ENCODE measurements around the gene GCDH.

GCDH gene

DNA sequence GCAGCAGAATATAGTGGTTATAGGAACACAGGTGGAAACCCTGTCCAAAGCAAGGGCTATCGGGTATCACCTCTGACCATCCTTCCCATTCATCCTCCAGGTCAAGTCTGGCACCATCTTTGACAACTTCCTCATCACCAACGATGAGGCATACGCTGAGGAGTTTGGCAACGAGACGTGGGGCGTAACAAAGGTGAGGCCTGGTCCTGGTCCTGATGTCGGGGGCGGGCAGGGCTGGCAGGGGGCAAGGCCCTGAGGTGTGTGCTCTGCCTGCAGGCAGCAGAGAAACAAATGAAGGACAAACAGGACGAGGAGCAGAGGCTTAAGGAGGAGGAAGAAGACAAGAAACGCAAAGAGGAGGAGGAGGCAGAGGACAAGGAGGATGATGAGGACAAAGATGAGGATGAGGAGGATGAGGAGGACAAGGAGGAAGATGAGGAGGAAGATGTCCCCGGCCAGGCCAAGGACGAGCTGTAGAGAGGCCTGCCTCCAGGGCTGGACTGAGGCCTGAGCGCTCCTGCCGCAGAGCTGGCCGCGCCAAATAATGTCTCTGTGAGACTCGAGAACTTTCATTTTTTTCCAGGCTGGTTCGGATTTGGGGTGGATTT, 52.6 kb downstream of the GCDH start:
- no peak for DNase-seq

DNA sequence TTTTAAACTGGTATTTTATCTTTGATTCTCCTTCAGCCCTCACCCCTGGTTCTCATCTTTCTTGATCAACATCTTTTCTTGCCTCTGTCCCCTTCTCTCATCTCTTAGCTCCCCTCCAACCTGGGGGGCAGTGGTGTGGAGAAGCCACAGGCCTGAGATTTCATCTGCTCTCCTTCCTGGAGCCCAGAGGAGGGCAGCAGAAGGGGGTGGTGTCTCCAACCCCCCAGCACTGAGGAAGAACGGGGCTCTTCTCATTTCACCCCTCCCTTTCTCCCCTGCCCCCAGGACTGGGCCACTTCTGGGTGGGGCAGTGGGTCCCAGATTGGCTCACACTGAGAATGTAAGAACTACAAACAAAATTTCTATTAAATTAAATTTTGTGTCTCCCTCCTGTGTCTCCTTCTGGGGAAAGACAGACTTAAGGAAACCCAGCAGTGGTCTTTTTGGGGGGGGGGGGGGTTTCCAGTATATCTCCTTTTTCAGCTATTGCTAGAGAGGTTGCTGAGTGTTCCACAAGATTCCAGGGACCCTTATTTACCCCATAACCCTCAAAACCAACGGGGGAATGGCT, 53.2 kb downstream of the GCDH start:
- no peak for DNase-seq

DNA sequence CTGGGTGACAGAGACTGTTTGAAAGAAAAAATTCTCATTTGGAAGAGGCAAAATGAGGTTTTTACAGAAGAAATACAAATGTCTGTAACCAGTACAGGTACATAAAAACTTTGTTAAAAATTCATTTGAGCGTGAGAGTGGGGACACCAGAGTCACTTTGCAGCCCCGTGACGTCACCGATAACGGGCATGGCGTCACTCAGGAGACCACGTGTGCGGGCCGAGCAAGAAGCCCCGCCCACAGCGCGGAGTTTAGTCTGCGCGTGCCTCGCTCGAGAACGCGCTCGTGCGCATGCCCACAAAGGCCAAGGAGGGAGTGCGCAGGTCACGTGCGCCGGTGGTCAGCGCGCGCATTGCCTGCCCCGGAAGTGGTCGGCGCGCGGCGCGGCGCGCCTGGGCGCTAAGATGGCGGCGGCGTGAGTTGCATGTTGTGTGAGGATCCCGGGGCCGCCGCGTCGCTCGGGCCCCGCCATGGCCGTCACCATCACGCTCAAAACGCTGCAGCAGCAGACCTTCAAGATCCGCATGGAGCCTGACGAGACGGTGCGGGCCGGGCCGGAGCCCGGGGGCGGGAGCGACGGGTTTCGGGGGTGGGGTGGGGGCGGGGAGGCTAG, 54.6 kb downstream of the GCDH start, which contains the start of gene RAD23A:
Gene RAD23A, plus strand, starts transcription at position 384 of the 613 bp plus-strand sequence. Its CDS starts 87 bp downstream, at position 471.
- peak; percentile 99 for DNase-seq

DNA sequence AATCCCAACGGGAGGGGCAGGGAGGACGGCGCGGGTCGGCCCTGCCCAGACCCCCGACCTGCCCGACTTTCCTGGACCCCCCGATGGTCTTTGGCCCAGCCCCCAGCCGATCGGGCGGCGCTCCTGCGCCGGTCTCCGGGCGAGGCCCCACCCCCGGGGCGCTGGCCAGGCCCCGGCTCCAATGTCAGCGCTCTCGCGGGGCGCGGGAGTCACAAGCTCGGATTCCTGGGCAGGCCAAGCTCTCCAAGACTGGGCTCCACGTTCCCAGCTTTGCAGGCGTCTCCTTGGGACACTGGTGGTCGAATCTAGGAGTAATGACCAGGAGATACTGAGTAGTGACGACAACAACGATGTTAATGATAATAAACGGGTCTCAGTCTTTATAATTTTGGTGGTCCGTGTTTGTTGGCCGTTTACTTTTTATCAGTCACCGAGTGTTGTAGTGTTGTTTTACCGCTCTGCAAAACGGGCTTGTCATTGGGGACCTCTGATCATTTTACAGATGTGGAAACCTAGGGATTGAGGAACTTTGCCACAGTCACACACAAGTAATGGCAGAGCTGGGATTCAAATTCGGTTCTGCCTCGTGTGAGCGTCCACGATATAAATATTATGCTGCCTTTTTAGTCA, 55.2 kb downstream of the GCDH start:
- peak; percentile 53 for DNase-seq

DNA sequence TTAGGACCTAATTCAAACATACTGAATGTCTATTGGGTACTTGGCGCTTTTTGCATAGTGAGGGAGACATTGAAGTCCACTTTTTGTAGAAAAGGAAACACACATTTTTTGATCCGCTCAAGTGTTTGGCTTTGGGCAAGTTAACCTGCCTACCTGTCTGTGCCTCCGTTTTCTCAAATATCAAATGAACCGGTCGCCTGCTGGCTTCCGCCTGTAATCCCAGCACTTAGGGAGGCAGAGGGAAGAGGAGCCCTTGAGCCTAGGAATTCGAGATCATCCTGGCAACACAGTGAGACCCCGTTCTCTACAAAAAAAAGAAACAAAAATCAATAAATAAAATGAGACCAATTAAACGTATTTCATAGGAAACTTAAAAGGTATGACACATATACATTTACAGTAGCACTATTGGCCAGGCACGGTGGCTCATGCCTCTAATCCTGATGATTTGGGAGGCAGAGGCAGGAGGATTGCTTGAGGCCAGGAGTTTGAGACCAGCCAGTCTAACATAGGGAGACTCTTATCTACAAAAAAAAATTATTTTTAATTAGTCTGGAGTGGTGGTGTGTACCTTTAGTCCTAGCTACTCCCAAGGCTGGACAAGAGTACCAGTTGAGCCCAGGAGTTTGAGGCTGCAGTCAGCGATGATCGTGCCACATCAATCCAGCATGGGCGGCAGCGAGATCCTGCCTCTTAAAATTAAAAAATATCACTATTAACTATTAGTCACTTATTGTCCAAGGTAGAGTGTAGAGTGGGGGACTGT, 56.0 kb downstream of the GCDH start:
- no peak for DNase-seq

DNA sequence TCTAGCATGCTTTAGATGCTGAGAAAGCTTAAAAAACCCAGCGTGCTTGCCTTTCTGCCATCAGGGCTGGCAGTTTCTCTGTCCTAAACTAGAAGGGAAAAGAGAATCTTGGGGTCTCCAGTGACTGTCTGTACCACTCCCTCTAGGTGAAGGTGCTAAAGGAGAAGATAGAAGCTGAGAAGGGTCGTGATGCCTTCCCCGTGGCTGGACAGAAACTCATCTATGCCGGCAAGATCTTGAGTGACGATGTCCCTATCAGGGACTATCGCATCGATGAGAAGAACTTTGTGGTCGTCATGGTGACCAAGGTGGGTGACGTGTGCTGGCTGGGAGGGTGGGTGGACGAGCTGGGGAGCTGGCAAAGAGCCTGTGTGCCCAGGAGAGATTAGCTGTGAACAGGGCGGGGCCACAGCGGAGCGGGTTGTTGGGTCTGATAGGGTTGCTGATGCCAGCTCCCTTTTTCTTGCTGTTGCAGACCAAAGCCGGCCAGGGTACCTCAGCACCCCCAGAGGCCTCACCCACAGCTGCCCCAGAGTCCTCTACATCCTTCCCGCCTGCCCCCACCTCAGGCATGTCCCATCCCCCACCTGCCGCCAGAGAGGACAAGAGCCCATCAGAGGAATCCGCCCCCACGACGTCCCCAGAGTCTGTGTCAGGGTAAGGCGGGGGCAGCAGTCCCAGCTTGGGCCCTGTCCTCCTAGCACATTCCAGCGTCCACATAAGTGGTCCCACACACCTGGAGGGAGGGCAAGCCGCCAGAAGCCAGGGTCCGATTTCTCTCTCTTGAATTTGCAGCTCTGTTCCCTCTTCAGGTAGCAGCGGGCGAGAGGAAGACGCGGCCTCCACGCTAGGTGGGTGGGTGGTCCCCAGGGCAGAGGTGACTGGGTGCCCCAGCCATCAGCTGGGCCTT, 57.0 kb downstream of the GCDH start:
- no peak for DNase-seq

DNA sequence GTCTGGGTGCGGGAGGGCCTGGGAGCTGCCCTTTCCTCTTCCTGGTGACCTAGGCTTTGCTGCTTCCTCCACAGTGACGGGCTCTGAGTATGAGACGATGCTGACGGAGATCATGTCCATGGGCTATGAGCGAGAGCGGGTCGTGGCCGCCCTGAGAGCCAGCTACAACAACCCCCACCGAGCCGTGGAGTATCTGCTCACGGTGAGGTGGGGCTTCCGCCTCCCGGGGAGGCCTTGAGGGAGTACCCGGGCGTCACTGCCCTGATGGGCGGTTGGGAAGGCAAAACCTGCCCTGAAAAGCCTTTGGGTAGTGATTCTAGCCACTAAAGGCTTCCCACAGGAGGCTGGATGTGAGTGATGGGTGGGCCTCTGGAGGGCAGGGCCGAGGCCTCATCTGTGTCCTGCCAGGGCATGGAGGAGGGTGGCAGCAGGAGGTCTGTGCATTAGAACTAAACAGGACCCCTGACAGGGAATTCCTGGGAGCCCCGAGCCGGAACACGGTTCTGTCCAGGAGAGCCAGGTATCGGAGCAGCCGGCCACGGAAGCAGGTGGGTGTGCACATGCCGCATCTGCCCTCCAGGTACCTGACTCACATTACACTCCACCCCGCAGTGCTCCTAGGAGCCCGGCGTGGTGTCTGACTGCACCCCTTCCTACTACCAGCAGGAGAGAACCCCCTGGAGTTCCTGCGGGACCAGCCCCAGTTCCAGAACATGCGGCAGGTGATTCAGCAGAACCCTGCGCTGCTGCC, 57.8 kb downstream of the GCDH start:
- DNase-seq: no peak
